IMR-90 (cell line): ENCODE measurements around the gene NTRK2. TPM values are rescaled to one million over a fixed set of nuclear protein-coding genes. Genes with fewer than 3 reads are reported as not detected.

Experiments
- ATAC-seq: fragments of 200-7000 bp; cut with Tn5 transposase; 2 replicates; pipeline ENCODE4 v1.9.1; 2020; ENCODE audit warnings: low read depth, mild to moderate bottlenecking, moderate library complexity
- BruUV-seq: library from RNA; stranded (reverse); fragments of 400-500 nt; replicated peaks from 2 replicates; lab custom pipeline; 2021; lab: Mats Ljungman, UMichigan
- CTCF ChIA-PET: fragments of 300-600 bp; formaldehyde crosslinking; extraction: SDS; loops from one replicate; lab custom pipeline; 2021; ENCODE audit warnings: antibody characterized with exemption; lab: Yijun Ruan, JAX
- POLR2A ChIA-PET: fragments of 300-600 bp; sonication (Branson Sonifier 250); formaldehyde crosslinking; loops from one replicate; lab custom pipeline; 2022; ENCODE audit warnings: antibody characterized with exemption; ENCODE audit not compliant: unreplicated experiment; lab: Charles Lee
- DNase-seq: peaks from one replicate; pipeline ENCODE4 v3.0.0; 2013
- H2AFZ ChIP-seq: replicated peaks from 2 replicates; pipeline ENCODE3; 2013; ENCODE audit warnings: low read length, mild to moderate bottlenecking; ENCODE audit not compliant: poor library complexity
- H2AK5ac ChIP-seq: 2 replicates; pipeline ENCODE4 v1.6.1; 2013; ENCODE audit warnings: low read depth, low read length, inconsistent platforms
- H2AK9ac ChIP-seq: replicated peaks from 2 replicates; pipeline ENCODE3; 2013; ENCODE audit warnings: mild to moderate bottlenecking, low read depth, low read length, moderate library complexity; ENCODE audit not compliant: poor library complexity
- H2BK120ac ChIP-seq: 2 replicates; pipeline ENCODE4 v1.6.1; 2013; ENCODE audit warnings: low read depth, low read length, inconsistent platforms
- H2BK15ac ChIP-seq: 3 replicates; pipeline ENCODE4 v1.6.1; 2013; ENCODE audit warnings: low read depth, low read length, inconsistent platforms
- H2BK20ac ChIP-seq: 2 replicates; pipeline ENCODE4 v1.6.1; 2013; ENCODE audit warnings: low read depth, mild to moderate bottlenecking, inconsistent platforms, low read length, moderate library complexity
- H2BK5ac ChIP-seq: 2 replicates; pipeline ENCODE4 v1.6.1; 2013; ENCODE audit warnings: mild to moderate bottlenecking, low read depth, low read length, inconsistent platforms; ENCODE audit not compliant: poor library complexity, severe bottlenecking
- H3K14ac ChIP-seq: replicated peaks from 2 replicates; pipeline ENCODE4 v1.6.1; 2013; ENCODE audit warnings: low read depth, low read length, inconsistent platforms
- H3K18ac ChIP-seq: 2 replicates; pipeline ENCODE4 v1.6.1; 2013; ENCODE audit warnings: low read depth, low read length, control low read depth
- H3K23ac ChIP-seq: 2 replicates; pipeline ENCODE4 v1.6.1; 2013; ENCODE audit warnings: low read depth, low read length, inconsistent platforms
- H3K27ac ChIP-seq: 2 replicates; pipeline ENCODE4 v1.5.1; 2013; ENCODE audit warnings: mild to moderate bottlenecking, control low read depth, low read length; ENCODE audit not compliant: insufficient read depth
- H3K27me3 ChIP-seq: 2 replicates; pipeline ENCODE4 v1.6.1; 2013; ENCODE audit warnings: low read length; ENCODE audit not compliant: control insufficient read depth, insufficient read depth
- H3K36me3 ChIP-seq: 2 replicates; pipeline ENCODE4 v1.6.1; 2013; ENCODE audit warnings: low read length, mixed read lengths; ENCODE audit not compliant: control insufficient read depth, insufficient read depth
- H3K4ac ChIP-seq: 2 replicates; pipeline ENCODE4 v1.6.1; 2013; ENCODE audit warnings: low read depth, low read length, inconsistent platforms
- H3K4me1 ChIP-seq: 2 replicates; pipeline ENCODE4 v1.6.1; 2013; ENCODE audit warnings: low read length, mixed read lengths; ENCODE audit not compliant: control insufficient read depth, insufficient read depth
- H3K4me2 ChIP-seq: 2 replicates; pipeline ENCODE4 v1.6.1; 2013; ENCODE audit warnings: low read depth, mild to moderate bottlenecking, control low read depth, low read length, moderate library complexity
- H3K4me3 ChIP-seq: 2 replicates; pipeline ENCODE4 v1.5.1; 2013; ENCODE audit warnings: low read depth, mild to moderate bottlenecking, control low read depth, low read length, moderate library complexity; ENCODE audit not compliant: insufficient read depth
- H3K56ac ChIP-seq: 2 replicates; pipeline ENCODE4 v1.6.1; 2013; ENCODE audit warnings: low read length, inconsistent platforms; ENCODE audit not compliant: insufficient read depth; ENCODE audit errors: extremely low read depth
- H3K79me1 ChIP-seq, 2 experiments: 2 replicates each; pipeline ENCODE4 v1.6.1; 2013; ENCODE audit warnings: low read length in 2 of 2, inconsistent platforms in 1 of 2, low read depth in 1 of 2
- H3K9ac ChIP-seq: 2 replicates; pipeline ENCODE4 v1.6.1; 2013; ENCODE audit warnings: low read depth, low read length, control low read depth
- H3K9me1 ChIP-seq: 2 replicates; pipeline ENCODE4 v1.6.1; 2013; ENCODE audit warnings: low read length, inconsistent platforms; ENCODE audit not compliant: insufficient read depth
- H3K9me3 ChIP-seq: 2 replicates; pipeline ENCODE4 v1.6.1; 2013; ENCODE audit warnings: low read length; ENCODE audit not compliant: control insufficient read depth, insufficient read depth
- H4K20me1 ChIP-seq: 2 replicates; pipeline ENCODE4 v1.6.1; 2013; ENCODE audit warnings: low read length, inconsistent platforms; ENCODE audit not compliant: insufficient read depth
- H4K5ac ChIP-seq: 2 replicates; pipeline ENCODE4 v1.6.1; 2013; ENCODE audit warnings: mild to moderate bottlenecking, low read depth, low read length, control low read depth
- H4K8ac ChIP-seq, 2 experiments: 2 replicates each; pipeline ENCODE4 v1.6.1; 2013; ENCODE audit warnings: low read depth in 2 of 2, low read length in 2 of 2, control low read depth in 1 of 2, inconsistent platforms in 1 of 2
- H4K91ac ChIP-seq: 2 replicates; pipeline ENCODE4 v1.6.1; 2013; ENCODE audit warnings: low read depth, low read length, inconsistent platforms; ENCODE audit not compliant: insufficient read depth
- BHLHE40 ChIP-seq: fragments of 150-350 bp; IDR thresholded peaks from 2 replicates; pipeline ENCODE4 v1.6.1; 2016; ENCODE audit warnings: mild to moderate bottlenecking, low read depth, low read length
- CEBPB ChIP-seq: IDR thresholded peaks from 2 replicates; pipeline ENCODE4 v1.6.1; 2012; ENCODE audit warnings: low read depth, low read length, improper control_type of control experiment
- MAZ ChIP-seq: IDR thresholded peaks from 2 replicates; pipeline ENCODE4 v1.6.1; 2012; ENCODE audit warnings: low read depth, mild to moderate bottlenecking, low read length, improper control_type of control experiment, moderate library complexity, borderline replicate concordance
- POLR2A ChIP-seq: IDR thresholded peaks from 2 replicates; pipeline ENCODE4 v1.6.1; 2012; ENCODE audit warnings: mild to moderate bottlenecking, low read depth, low read length
- RCOR1 ChIP-seq: IDR thresholded peaks from 2 replicates; pipeline ENCODE4 v1.6.1; 2012; ENCODE audit warnings: mild to moderate bottlenecking, low read length, improper control_type of control experiment; ENCODE audit not compliant: insufficient replicate concordance
- WGBS, 2 experiments: methylation state at CpG; one replicate each; pipeline versions ENCODE4 v1.1.5 to v1.1.7; 2013; ENCODE audit warnings: missing lambda C conversion rate in 2 of 2; ENCODE audit not compliant: insufficient read length in 1 of 2; ENCODE audit errors: extremely low coverage in 2 of 2; 5-methylcytosine and 5-hydroxymethylcytosine counted together
- dilution Hi-C: fragments of 300-500 bp; cut with HindIII; formaldehyde crosslinking; loops from one replicate; pipeline ENCODE4 v1.14.3; 2018; ENCODE audit warnings: low sequenced_read_pairs; ENCODE audit not compliant: unreplicated experiment
- in situ Hi-C: fragments of 300-500 bp; cut with MboI; formaldehyde crosslinking; loops from 3 replicates; pipeline ENCODE4 v1.14.3; 2019; ENCODE audit warnings: low sequenced_read_pairs, inconsistent platforms, mixed read lengths
- intact Hi-C: fragments of 100-400 bp; cut with micrococcal nuclease; formaldehyde crosslinking; loops from 2 replicates; pipeline ENCODE4 v1.10.0; 2022
- polyA plus RNA-seq, 3 experiments: library from polyadenylated mRNA; depleted of rRNA; stranded (reverse); fragments of >200 nt; gene quantifications; 2 replicates each; pipeline ENCODE4 v1.2.3, GENCODE V29; 2012; ENCODE audit warnings: low replicate concordance in 1 of 3
- total RNA-seq: library from RNA; depleted of rRNA; stranded (reverse); fragments of >200 nt; gene quantifications from 2 replicates; pipeline ENCODE4 v1.2.3, GENCODE V29; 2012

The NTRK2 gene
- total and polyA plus RNA-seq, 2 of the 4 experiments (the other 2 are of a cell fraction), result under 0.01 to 0.02 TPM

- Histone ChIP-seq H4K20me1 (no peaks in the 10 kb centered on the region), H3K9ac (no peak overlapping the region), H3K4me1 (no peaks in the 10 kb centered on the region), H3K14ac (no peak overlapping the region), H2AK9ac (no peak overlapping the region), H4K8ac (no peak overlapping the region), H3K27me3 (no peaks in the 10 kb centered on the region), H2BK5ac (no peak overlapping the region), H2AFZ (no peak overlapping the region), H2AK5ac (no peak overlapping the region), H4K91ac (no peak overlapping the region), H4K5ac (no peak overlapping the region), H3K18ac (no peak overlapping the region), H3K36me3 (no peaks in the 10 kb centered on the region), H3K23ac (no peak overlapping the region), H3K9me3 (peaks cover 7% of the 10 kb centered on the region), H2BK15ac (no peak overlapping the region), H3K56ac (no peak overlapping the region), H2BK20ac (no peak overlapping the region), H3K27ac (no peak overlapping the region), H3K4me3 (no peak overlapping the region), H3K9me1 (no peaks in the 10 kb centered on the region), H3K4ac (no peak overlapping the region), H3K79me1 (no peaks in the 10 kb centered on the region), H2BK120ac (no peak overlapping the region), H3K4me2 (no peak overlapping the region)
- BruUV-seq, result no TSS peak
- DNase-seq, result no peak
- no CpG with 5 or more reads among the region's 4 CpGs for WGBS, 2 experiments
- in situ Hi-C loops (no loop called here), intact Hi-C loops (no loop called here), dilution Hi-C loops (no loop called here)
- ChIA-PET CTCF (interaction anchor here (0.7 kb wide), 1 partner anchor 608 kb away, joined by 3 read pairs; no protein-coding TSS in a partner anchor), POLR2A (no interaction called here)
- ATAC-seq, result no peak
- TF ChIP-seq MAZ (no peak), CEBPB (no peak), POLR2A (no peak), BHLHE40 (no peak), RCOR1 (no peak)
Observed at GRCh38 chr9:84742261-84742660, 72.7 kb downstream of the NTRK2 start.
